GM19395 (cell line): ENCODE results near the gene LRRC28.

Source experiments
- ATAC-seq: cut with Tn5 transposase; IDR thresholded peaks from one replicate; pipeline ENCODE4 v1.9.1; 2021; ENCODE audit warnings: mild to moderate bottlenecking, moderate library complexity; ENCODE audit not compliant: unreplicated experiment

Gene LRRC28

GRCh38 chr15:99433026-99433756, 181.9 kb downstream of the LRRC28 start:
- ATAC-seq = no peak

GRCh38 chr15:99433757-99434450, 182.6 kb downstream of the LRRC28 start:
- no peak for ATAC-seq

- no peak for ATAC-seq
Measured at GRCh38 chr15:99434506-99435112, 183.3 kb downstream of the LRRC28 start.

GRCh38 chr15:99435113-99435695, 183.9 kb downstream of the LRRC28 start:
- no peak for ATAC-seq

GRCh38 chr15:99435877-99436541, 184.7 kb downstream of the LRRC28 start:
- ATAC-seq = no peak

GRCh38 chr15:99436542-99437314, 185.4 kb downstream of the LRRC28 start:
- no peak for ATAC-seq

GRCh38 chr15:99437315-99438223, 186.3 kb downstream of the LRRC28 start:
- ATAC-seq = no peak

- ATAC-seq = no peak
Measured at GRCh38 chr15:99438224-99438585, 186.9 kb downstream of the LRRC28 start.

GRCh38 chr15:99438691-99439523, 187.6 kb downstream of the LRRC28 start:
- no peak for ATAC-seq

GRCh38 chr15:99439524-99439835, 188.2 kb downstream of the LRRC28 start:
- ATAC-seq = no peak

GRCh38 chr15:99440029-99440428, 188.7 kb downstream of the LRRC28 start:
- ATAC-seq = no peak
